OCI-LY7 (cell line): Measurements from ENCODE around the gene TAS2R20.

Experiments used
- CTCF ChIP-seq: fragments of 200-600 bp; sonication (generic); conservative IDR thresholded peaks from 2 replicates; pipeline ENCODE4 v1.5.1; 2014; ENCODE audit warnings: mild to moderate bottlenecking, antibody characterized with exemption, low read length, moderate library complexity, mixed read lengths
- EZH2phosphoT487 ChIP-seq: fragments of 200-600 bp; sonication (generic); IDR thresholded peaks from 2 replicates; pipeline ENCODE4 v1.6.1; 2018; ENCODE audit warnings: low read depth, borderline replicate concordance, mild to moderate bottlenecking, mixed run types, antibody characterized with exemption, low read length, moderate library complexity, mixed read lengths

- TF ChIP-seq CTCF (no peak), EZH2phosphoT487 (no peak)
These were observed 25.3 kb upstream of the TAS2R20 start for GRCh38 chr12:11023387-11023786.
